ENCODE results near the gene PHKA2. TPM values are rescaled to one million over a fixed set of nuclear protein-coding genes. Genes with fewer than 3 reads are reported as not detected.
A peak's percentile ranks its signal among the peaks of the same experiment; 100 is the strongest.
"Not testable (repeated sequence)": the region's sequence is repeated elsewhere in the genome, so short reads cannot be mapped to it uniquely, and the experiment has no call there.

Gene PHKA2
- total RNA-seq, 2 donors from 2014 or later = 22.0 to 30.2 TPM

- Mint-ChIP-seq H3K27me3 (no peaks in the 10 kb centered on the region), H3K27ac (no peak overlapping the region), H3K4me1 (no peaks in the 10 kb centered on the region), H3K36me3 (ENCODE audit: low read depth) (no peaks in the 10 kb centered on the region), H3K9me3 (no peaks in the 10 kb centered on the region), H3K4me3 (no peak overlapping the region)
- ATAC-seq (replicated peaks) = no peak
Measured at GRCh38 chrX:18995221-18995620, 11.3 kb upstream of the PHKA2 start.

GRCh38 chrX:18994713-18995112 lies 10.8 kb upstream of the PHKA2 start:
- H3K36me3 Mint-ChIP-seq (ENCODE audit: low read depth) = no peaks in the 10 kb centered on the region
- ATAC-seq (replicated peaks) = no peak
- no peaks in the 10 kb centered on the region for H3K9me3 Mint-ChIP-seq
- no peak overlapping the region for H3K27ac Mint-ChIP-seq
- H3K4me1 Mint-ChIP-seq = no peaks in the 10 kb centered on the region
- H3K27me3 Mint-ChIP-seq = no peaks in the 10 kb centered on the region
- no peak overlapping the region for H3K4me3 Mint-ChIP-seq

- H3K4me3 Mint-ChIP-seq = no peak overlapping the region
- no peaks in the 10 kb centered on the region for H3K9me3 Mint-ChIP-seq
- no peak overlapping the region for H3K27ac Mint-ChIP-seq
- H3K36me3 Mint-ChIP-seq (ENCODE audit: low read depth) = no peaks in the 10 kb centered on the region
- H3K27me3 Mint-ChIP-seq = no peaks in the 10 kb centered on the region
- H3K4me1 Mint-ChIP-seq = no peaks in the 10 kb centered on the region
- no peak for ATAC-seq (replicated peaks)
Measured at GRCh38 chrX:18992829-18993228, 8.9 kb upstream of the PHKA2 start.

GRCh38 chrX:18985186-18985435 lies 1.2 kb upstream of the PHKA2 start:
- no peaks in the 10 kb centered on the region for H3K27me3 Mint-ChIP-seq
- no peaks in the 10 kb centered on the region for H3K4me1 Mint-ChIP-seq
- H3K36me3 Mint-ChIP-seq (ENCODE audit: low read depth) = no peaks in the 10 kb centered on the region
- H3K9me3 Mint-ChIP-seq = no peaks in the 10 kb centered on the region
- H3K27ac Mint-ChIP-seq = peak overlapping the region; percentile 90
- H3K4me3 Mint-ChIP-seq = peak overlapping the region; percentile 85
- no peak for ATAC-seq (replicated peaks)

GRCh38 chrX:18984381-18985185 lies 669 bp upstream of the PHKA2 start:
- Mint-ChIP-seq H3K4me3 (peak overlapping the region; percentile 85), H3K4me1 (no peaks in the 10 kb centered on the region), H3K9me3 (no peaks in the 10 kb centered on the region), H3K27ac (peak overlapping the region; percentile 90), H3K36me3 (ENCODE audit: low read depth) (no peaks in the 10 kb centered on the region), H3K27me3 (no peaks in the 10 kb centered on the region)
- ATAC-seq (replicated peaks) = peak; percentile 90

GRCh38 chrX:18981124-18981807 lies 2.6 kb downstream of the PHKA2 start:
- Mint-ChIP-seq H3K27me3 (no peaks in the 10 kb centered on the region), H3K4me1 (no peaks in the 10 kb centered on the region), H3K4me3 (no peak overlapping the region), H3K9me3 (no peaks in the 10 kb centered on the region), H3K36me3 (ENCODE audit: low read depth) (no peaks in the 10 kb centered on the region), H3K27ac (no peak overlapping the region)
- no peak for ATAC-seq (replicated peaks)

- H3K4me3 Mint-ChIP-seq; H3K27me3 Mint-ChIP-seq; H3K27ac Mint-ChIP-seq; H3K36me3 Mint-ChIP-seq (ENCODE audit: low read depth); H3K9me3 Mint-ChIP-seq; H3K4me1 Mint-ChIP-seq; ATAC-seq (replicated peaks): not testable (repeated sequence)
Measured at GRCh38 chrX:18980262-18980661, 3.7 kb downstream of the PHKA2 start.

- H3K36me3 Mint-ChIP-seq (ENCODE audit: low read depth) = no peaks in the 10 kb centered on the region
- peaks cover 18% of the 10 kb centered on the region for H3K4me1 Mint-ChIP-seq
- no peaks in the 10 kb centered on the region for H3K27me3 Mint-ChIP-seq
- no peak overlapping the region for H3K4me3 Mint-ChIP-seq
- H3K27ac Mint-ChIP-seq = no peak overlapping the region
- ATAC-seq (replicated peaks) = no peak
- H3K9me3 Mint-ChIP-seq = no peaks in the 10 kb centered on the region
Measured at GRCh38 chrX:18974993-18975392, 8.9 kb downstream of the PHKA2 start.

- no peaks in the 10 kb centered on the region for H3K27me3 Mint-ChIP-seq
- H3K4me1 Mint-ChIP-seq = peaks cover 18% of the 10 kb centered on the region
- no peak overlapping the region for H3K27ac Mint-ChIP-seq
- H3K9me3 Mint-ChIP-seq = no peaks in the 10 kb centered on the region
- H3K4me3 Mint-ChIP-seq = no peak overlapping the region
- no peak for ATAC-seq (replicated peaks)
- H3K36me3 Mint-ChIP-seq (ENCODE audit: low read depth) = no peaks in the 10 kb centered on the region
Measured at GRCh38 chrX:18973527-18974192, 10.3 kb downstream of the PHKA2 start.

- no peaks in the 10 kb centered on the region for H3K27me3 Mint-ChIP-seq
- H3K27ac Mint-ChIP-seq = no peak overlapping the region
- H3K4me1 Mint-ChIP-seq = peaks cover 22% of the 10 kb centered on the region
- no peaks in the 10 kb centered on the region for H3K36me3 Mint-ChIP-seq (ENCODE audit: low read depth)
- no peak overlapping the region for H3K4me3 Mint-ChIP-seq
- ATAC-seq (replicated peaks) = no peak
- no peaks in the 10 kb centered on the region for H3K9me3 Mint-ChIP-seq
Measured at GRCh38 chrX:18971506-18971905, 12.4 kb downstream of the PHKA2 start.

- H3K4me3 Mint-ChIP-seq = no peak overlapping the region
- H3K36me3 Mint-ChIP-seq (ENCODE audit: low read depth) = no peaks in the 10 kb centered on the region
Measured at GRCh38 chrX:18970465-18970864, 13.4 kb downstream of the PHKA2 start.

GRCh38 chrX:18966624-18967023 lies 17.3 kb downstream of the PHKA2 start:
- Mint-ChIP-seq H3K27ac (peak overlapping the region; percentile 43), H3K27me3 (no peaks in the 10 kb centered on the region), H3K9me3 (no peaks in the 10 kb centered on the region), H3K4me3 (no peak overlapping the region), H3K4me1 (peaks cover 17% of the 10 kb centered on the region), H3K36me3 (ENCODE audit: low read depth) (no peaks in the 10 kb centered on the region)
- ATAC-seq (replicated peaks) = no peak

More at GRCh38 chrX:18970465-18970864, 13.4 kb downstream of the PHKA2 start:
- Mint-ChIP-seq H3K27me3 (no peaks in the 10 kb centered on the region), H3K4me1 (peaks cover 20% of the 10 kb centered on the region), H3K9me3 (no peaks in the 10 kb centered on the region), H3K27ac (no peak overlapping the region)
- no peak for ATAC-seq (replicated peaks)

GRCh38 chrX:18964901-18965300 lies 19.0 kb downstream of the PHKA2 start:
- ATAC-seq (replicated peaks) = no peak
- no peaks in the 10 kb centered on the region for H3K9me3 Mint-ChIP-seq
- H3K4me3 Mint-ChIP-seq = no peak overlapping the region
- no peaks in the 10 kb centered on the region for H3K36me3 Mint-ChIP-seq (ENCODE audit: low read depth)
- H3K27me3 Mint-ChIP-seq = no peaks in the 10 kb centered on the region
- H3K27ac Mint-ChIP-seq = no peak overlapping the region
- H3K4me1 Mint-ChIP-seq = peaks cover 24% of the 10 kb centered on the region

GRCh38 chrX:18964026-18964425 lies 19.9 kb downstream of the PHKA2 start:
- no peaks in the 10 kb centered on the region for H3K36me3 Mint-ChIP-seq (ENCODE audit: low read depth)
- no peak for ATAC-seq (replicated peaks)
- peak overlapping the region; percentile 41 for H3K27ac Mint-ChIP-seq
- no peaks in the 10 kb centered on the region for H3K27me3 Mint-ChIP-seq
- no peaks in the 10 kb centered on the region for H3K9me3 Mint-ChIP-seq
- no peak overlapping the region for H3K4me3 Mint-ChIP-seq
- peaks cover 24% of the 10 kb centered on the region for H3K4me1 Mint-ChIP-seq

- H3K9me3 Mint-ChIP-seq = no peaks in the 10 kb centered on the region
- peaks cover 24% of the 10 kb centered on the region for H3K4me1 Mint-ChIP-seq
- no peak for ATAC-seq (replicated peaks)
- H3K27ac Mint-ChIP-seq = no peak overlapping the region
- no peaks in the 10 kb centered on the region for H3K27me3 Mint-ChIP-seq
- H3K36me3 Mint-ChIP-seq (ENCODE audit: low read depth) = no peaks in the 10 kb centered on the region
- H3K4me3 Mint-ChIP-seq = no peak overlapping the region
Measured at GRCh38 chrX:18962329-18962728, 21.6 kb downstream of the PHKA2 start.
